K562 (cell line): ENCODE data around the gene TSPAN13. TPM values are rescaled to one million over a fixed set of nuclear protein-coding genes. Genes with fewer than 3 reads are reported as not detected.

Source experiments
- ATAC-seq: fragments of 200-7000 bp; cut with Tn5 transposase; 3 replicates; pipeline ENCODE4 v1.9.1; 2020; ENCODE audit warnings: moderate library complexity
- BruUV-seq: library from RNA; stranded (reverse); fragments of 400-500 nt; replicated peaks from 2 replicates; lab custom pipeline; 2021; lab: Mats Ljungman, UMichigan
- CTCF ChIA-PET: fragments of 300-600 bp; formaldehyde crosslinking; extraction: SDS; loops from one replicate; lab custom pipeline; 2021; ENCODE audit warnings: low intra/inter-chr PET ratio; lab: Yijun Ruan, JAX
- POLR2A ChIA-PET: fragments of 300-600, 350-650 bp; sonication (Branson Sonifier 250); formaldehyde crosslinking; extraction: SDS; loops from one replicate; lab custom pipeline; 2021; ENCODE audit warnings: antibody characterized with exemption, inconsistent platforms; lab: Yijun Ruan, JAX
- DNase-seq, 4 experiments: peaks; one replicate each; pipeline versions ENCODE4 v3.0.0 to v3.0.0-alpha.2; 2011 to 2018; ENCODE audit warnings: low spot score in 3 of 4, mixed read lengths in 3 of 4; ENCODE audit errors: extremely low read depth in 1 of 4
- FAIRE-seq: peaks from 2 replicates; lab custom pipeline; 2011; peaks lifted over from hg19 to GRCh38; lab: Jason Lieb, UNC
- H2AFZ ChIP-seq: 2 replicates; pipeline ENCODE4 v1.6.0; 2011; ENCODE audit warnings: low read depth, low read length, control low read depth, inconsistent platforms
- H3K27ac ChIP-seq: fragments of 200-600 bp; 3 replicates; pipeline ENCODE4 v1.8.0; 2011; ENCODE audit warnings: low read depth, mild to moderate bottlenecking, control low read depth, inconsistent platforms, low read length, moderate library complexity, mixed read lengths; ENCODE audit errors: extremely low read depth
- H3K27me3 ChIP-seq, 2 experiments: fragments of 300-600 bp in 1 of 2; 2 replicates in 1 of 2; 3 replicates in 1 of 2; pipeline versions ENCODE4 v1.6.0 to v1.8.0; 2011; ENCODE audit warnings: inconsistent platforms in 2 of 2, low read length in 2 of 2, mild to moderate bottlenecking in 1 of 2, mixed read lengths in 1 of 2, moderate library complexity in 1 of 2; ENCODE audit not compliant: control insufficient read depth in 2 of 2, insufficient read depth in 2 of 2
- H3K36me3 ChIP-seq: fragments of 300-600 bp; 3 replicates; pipeline ENCODE4 v1.8.0; 2011; ENCODE audit warnings: mild to moderate bottlenecking, low read length, inconsistent platforms; ENCODE audit not compliant: control insufficient read depth, insufficient read depth
- H3K4me1 ChIP-seq, 2 experiments: fragments of 200-600 bp in 1 of 2; replicated peaks in 1 of 2; 2 replicates in 1 of 2; 3 replicates in 1 of 2; pipeline versions ENCODE4 v1.5.1 to v1.8.0; 2011; ENCODE audit warnings: inconsistent platforms in 2 of 2, low read length in 2 of 2, mild to moderate bottlenecking in 1 of 2, mixed read lengths in 1 of 2, moderate library complexity in 1 of 2; ENCODE audit not compliant: control insufficient read depth in 2 of 2, insufficient read depth in 2 of 2
- H3K4me2 ChIP-seq: 2 replicates; pipeline ENCODE4 v1.6.1; 2011; ENCODE audit warnings: low read length, control low read depth, inconsistent platforms, mixed read lengths; ENCODE audit not compliant: insufficient read depth
- H3K4me3 ChIP-seq: fragments of 200-600 bp; sonication (generic), shearing (Covaris generic); 2 replicates; pipeline ENCODE4 v1.5.1; 2016; ENCODE audit warnings: control low read depth, inconsistent platforms
- H3K79me2 ChIP-seq: fragments of 200-600 bp; 3 replicates; pipeline ENCODE4 v1.8.0; 2011; ENCODE audit warnings: low read length, inconsistent platforms; ENCODE audit not compliant: control insufficient read depth, insufficient read depth
- H3K9ac ChIP-seq, 2 experiments: 2 replicates each; pipeline versions ENCODE4 v1.6.0 to v1.6.1; 2011; ENCODE audit warnings: low read depth in 2 of 2, low read length in 2 of 2, control low read depth in 1 of 2, inconsistent platforms in 1 of 2, mild to moderate bottlenecking in 1 of 2, mixed read lengths in 1 of 2; ENCODE audit not compliant: insufficient read depth in 1 of 2
- H3K9me1 ChIP-seq: one replicate; pipeline ENCODE4 v1.6.0; 2011; ENCODE audit warnings: inconsistent platforms, mild to moderate bottlenecking, low read length, moderate library complexity; ENCODE audit not compliant: control insufficient read depth, insufficient read depth
- H3K9me3 ChIP-seq: replicated peaks from 2 replicates; pipeline ENCODE4 v1.5.1; 2011; ENCODE audit warnings: low read depth, low read length, inconsistent platforms; ENCODE audit not compliant: control insufficient read depth, insufficient read depth
- H4K20me1 ChIP-seq: replicated peaks from 2 replicates; pipeline ENCODE4 v1.6.1; 2011; ENCODE audit warnings: low read length, inconsistent platforms, mixed read lengths; ENCODE audit not compliant: control insufficient read depth, insufficient read depth
- FOXK2 ChIP-seq, 2 experiments: fragments of 450-650 bp; IDR thresholded peaks in 1 of 2; conservative IDR thresholded peaks in 1 of 2; 2 replicates each; pipeline ENCODE4 v1.6.1; 2016; ENCODE audit warnings: low read depth in 2 of 2, mild to moderate bottlenecking in 1 of 2
- OTX1 ChIP-seq: fragments of 450-650 bp; formaldehyde crosslinking; IDR thresholded peaks from 2 replicates; pipeline ENCODE4 v1.4.0; 2022; ENCODE audit warnings: mild to moderate bottlenecking
- PYGO2 ChIP-seq: fragments of 450-650 bp; IDR thresholded peaks from 2 replicates; pipeline ENCODE4 v1.6.1; 2016; ENCODE audit warnings: mild to moderate bottlenecking, missing genetic modification characterization, moderate library complexity, missing compliant biosample characterization
- ZNF766 ChIP-seq: fragments of 200-800 bp; sonication (Bioruptor generic); conservative IDR thresholded peaks from 2 replicates; pipeline ENCODE4 v1.6.1; 2016; ENCODE audit warnings: missing genetic modification characterization, missing compliant biosample characterization
- WGBS: fragments of 100-300 bp; shearing (Covaris generic); methylation state at CpG from one replicate; pipeline ENCODE4 v1.1.6; 2016; ENCODE audit warnings: low coverage, mixed read lengths; ENCODE audit not compliant: insufficient coverage; ENCODE audit errors: missing lambda C conversion rate; 5-methylcytosine and 5-hydroxymethylcytosine counted together
- in situ Hi-C: fragments of 300-500 bp; cut with MboI; formaldehyde crosslinking; loops from 4 replicates; pipeline ENCODE4 v1.15.0; 2018; ENCODE audit warnings: inconsistent platforms, mixed read lengths
- intact Hi-C: fragments of 100-400 bp; cut with micrococcal nuclease; formaldehyde crosslinking; loops from 2 replicates; pipeline ENCODE4 v1.14.2; 2022
- polyA plus RNA-seq, 8 experiments: library from polyadenylated mRNA; depleted of rRNA in 4 of 8; stranded (reverse) in 5 of 8; unstranded in 3 of 8; fragments of >200 nt; fragmentation: Nextera tagmentation in 2 of 8; fragmentation: Illumina TruSeq in 1 of 8; extraction: Ambion mirVana in 2 of 8; extraction: Trizol in 1 of 8; gene quantifications; 2 replicates each; pipeline versions ENCODE4 v1.2.1 to v1.2.3, GENCODE V29; 2011 to 2014; ENCODE audit warnings: inconsistent platforms in 1 of 8, missing spikeins in 1 of 8
- total RNA-seq, 7 experiments: library from RNA; depleted of rRNA in 6 of 7; stranded (reverse); fragments of >200 nt in 6 of 7; fragmentation: Illumina TruSeq in 2 of 7; extraction: Trizol in 2 of 7; gene quantifications; 2 replicates each; pipeline versions ENCODE4 v1.2.1 to v1.2.3, GENCODE V29; 2011 to 2021; ENCODE audit warnings: low replicate concordance in 1 of 7

Gene TSPAN13
- total and polyA plus RNA-seq, 9 of the 15 experiments (the other 6 are each of a cell fraction or from before 2014, with no cell fraction given): 7.8 to 46.3 (median 20.0) TPM

DNA sequence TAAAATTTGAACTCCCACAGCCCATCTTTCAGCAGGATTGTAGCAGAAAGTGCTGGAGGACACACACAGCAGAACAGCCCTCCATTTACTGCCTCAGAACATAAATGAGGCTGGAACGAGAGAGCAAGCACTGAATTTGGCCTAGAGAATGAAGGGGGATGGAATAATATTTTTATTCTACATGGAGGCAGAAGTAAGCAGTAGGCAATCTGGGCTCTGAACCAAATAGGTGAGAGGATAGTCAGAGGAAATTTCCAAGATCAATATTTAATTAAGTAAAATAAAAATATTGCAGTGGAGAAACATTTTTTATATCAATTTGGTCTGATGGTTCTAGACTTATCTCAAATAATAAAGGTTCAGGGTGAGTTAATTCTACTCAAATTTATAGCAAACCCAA, 29.2 kb upstream of the TSPAN13 start:
- in situ Hi-C loops: no loop called here
- no peaks in the 10 kb centered on the region for H3K79me2 ChIP-seq
- CTCF ChIA-PET: no interaction called here
- FAIRE-seq: no peak
- no peak for TF ChIP-seq ZNF766 (CRISPR knock-in tag)
- TF ChIP-seq PYGO2 (tag): no peak
- TF ChIP-seq, all 486 proteins: peak for 0
- intact Hi-C loops: no loop called here
- H3K4me1 ChIP-seq: peaks cover 0 to 19% of the 10 kb centered on the region in 2 experiments; a peak in 4 of 5 replicates
- no peak for DNase-seq
- no TSS peak for BruUV-seq
- no peak overlapping the region for H3K4me3 ChIP-seq
- no peaks in the 10 kb centered on the region for H4K20me1 ChIP-seq
- H3K9me1 ChIP-seq: no peaks in the 10 kb centered on the region
- no peak overlapping the region for H3K9ac ChIP-seq
- 82% methylated on average over 1 of the region's 1 CpG for WGBS
- no peaks in the 10 kb centered on the region for H3K36me3 ChIP-seq
- H2AFZ ChIP-seq: no peak overlapping the region
- no peak for ATAC-seq
- POLR2A ChIA-PET: no interaction called here
- H3K9me3 ChIP-seq: no peaks in the 10 kb centered on the region
- H3K27ac ChIP-seq: no peak overlapping the region
- no peaks in the 10 kb centered on the region for H3K27me3 ChIP-seq
- no peak overlapping the region for H3K4me2 ChIP-seq

DNA sequence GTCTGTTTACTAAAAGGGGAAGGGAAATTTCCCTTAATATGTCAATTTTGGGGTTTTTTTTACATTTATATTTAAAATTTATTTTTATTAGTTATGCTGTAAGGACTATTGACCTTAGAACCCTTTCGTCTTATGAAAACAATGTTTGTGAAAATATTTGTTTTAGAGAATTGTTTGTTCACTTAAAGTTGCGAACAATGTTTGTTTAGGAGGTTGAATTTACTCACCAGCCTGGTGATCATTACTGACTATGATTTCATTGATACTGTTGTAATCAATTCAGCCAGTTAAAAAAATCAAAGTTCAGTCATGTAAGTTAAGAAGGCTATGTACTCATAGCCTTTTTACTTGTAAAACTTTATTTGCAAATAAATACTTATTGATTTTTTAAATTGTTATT, 27.4 kb upstream of the TSPAN13 start:
- DNase-seq (no peak), FAIRE-seq (no peak), ATAC-seq (no peak)
- CTCF ChIA-PET: no interaction called here
- Histone ChIP-seq H3K4me3 (no peak overlapping the region), H3K79me2 (no peaks in the 10 kb centered on the region), H2AFZ (no peak overlapping the region), H3K36me3 (no peaks in the 10 kb centered on the region), H3K27ac (no peak overlapping the region), H3K9me3 (no peaks in the 10 kb centered on the region), H3K4me2 (no peak overlapping the region), H4K20me1 (no peaks in the 10 kb centered on the region), H3K9me1 (no peaks in the 10 kb centered on the region), H3K27me3 (no peaks in the 10 kb centered on the region), H3K9ac (no peak overlapping the region), H3K4me1 (peaks cover 0 to 10% of the 10 kb centered on the region in 2 experiments; a peak in 3 of 5 replicates)
- BruUV-seq: no TSS peak
- intact Hi-C loops: no loop called here
- POLR2A ChIA-PET: no interaction called here
- 94% methylated on average over 2 of the region's 2 CpGs for WGBS
- TF ChIP-seq FOXK2 (conservative IDR thresholded peaks at IDR 0.05 in 1 of 2, IDR thresholded peaks at IDR 0.05 in 1 of 2; ENCODE audit: low read depth in 2 of 2): no peak
- TF ChIP-seq OTX1 (CRISPR knock-in tag): no peak
- in situ Hi-C loops: no loop called here
